PC-3 (cell line): ENCODE data around the gene CXCL11.

Source experiments
- EZH2 ChIP-seq: fragments of 300-600 bp; sonication (generic); IDR thresholded peaks from one replicate; pipeline ENCODE4 v1.6.1; 2017; ENCODE audit warnings: antibody characterized with exemption, mild to moderate bottlenecking, low read length; ENCODE audit not compliant: unreplicated experiment
- TF ChIP-seq, protein P1 (sequence below): fragments of 300-600 bp; sonication (generic); conservative IDR thresholded peaks from 2 replicates; pipeline ENCODE4 v1.5.1; 2017; ENCODE audit warnings: antibody characterized with exemption, low read depth, mild to moderate bottlenecking, low read length

GRCh38 chr4:76074468-76074867 is 38.6 kb upstream of the CXCL11 start, which contains the start of gene ART3:
- TF ChIP-seq, protein P1, sequence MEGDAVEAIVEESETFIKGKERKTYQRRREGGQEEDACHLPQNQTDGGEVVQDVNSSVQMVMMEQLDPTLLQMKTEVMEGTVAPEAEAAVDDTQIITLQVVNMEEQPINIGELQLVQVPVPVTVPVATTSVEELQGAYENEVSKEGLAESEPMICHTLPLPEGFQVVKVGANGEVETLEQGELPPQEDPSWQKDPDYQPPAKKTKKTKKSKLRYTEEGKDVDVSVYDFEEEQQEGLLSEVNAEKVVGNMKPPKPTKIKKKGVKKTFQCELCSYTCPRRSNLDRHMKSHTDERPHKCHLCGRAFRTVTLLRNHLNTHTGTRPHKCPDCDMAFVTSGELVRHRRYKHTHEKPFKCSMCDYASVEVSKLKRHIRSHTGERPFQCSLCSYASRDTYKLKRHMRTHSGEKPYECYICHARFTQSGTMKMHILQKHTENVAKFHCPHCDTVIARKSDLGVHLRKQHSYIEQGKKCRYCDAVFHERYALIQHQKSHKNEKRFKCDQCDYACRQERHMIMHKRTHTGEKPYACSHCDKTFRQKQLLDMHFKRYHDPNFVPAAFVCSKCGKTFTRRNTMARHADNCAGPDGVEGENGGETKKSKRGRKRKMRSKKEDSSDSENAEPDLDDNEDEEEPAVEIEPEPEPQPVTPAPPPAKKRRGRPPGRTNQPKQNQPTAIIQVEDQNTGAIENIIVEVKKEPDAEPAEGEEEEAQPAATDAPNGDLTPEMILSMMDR = no peak
- TF ChIP-seq EZH2 = no peak
